AG04449 (cell line): Measurements from ENCODE around the gene GSK3B.
"Not testable (repeated sequence)": the region's sequence is repeated elsewhere in the genome, so short reads cannot be mapped to it uniquely, and the experiment has no call there.

Experiments
- CTCF ChIA-PET: fragments of 350-600 bp; formaldehyde crosslinking; extraction: SDS; loops from one replicate; lab custom pipeline; 2021; ENCODE audit warnings: antibody characterized with exemption; lab: Yijun Ruan, JAX
- POLR2A ChIA-PET: fragments of 400-600, 350-600 bp; formaldehyde crosslinking; extraction: SDS; loops from one replicate; lab custom pipeline; 2020; ENCODE audit warnings: antibody characterized with exemption, inconsistent platforms; lab: Yijun Ruan, JAX
- DNase-seq: peaks from one replicate; pipeline ENCODE4 v3.0.0-alpha.2; 2010; ENCODE audit warnings: low read depth, low spot score
- H3K4me3 ChIP-seq: 2 replicates; pipeline ENCODE4 v1.5.1; 2011; ENCODE audit warnings: low read depth, mild to moderate bottlenecking, control low read depth, low read length
- TF ChIP-seq, protein P1 (sequence below): IDR thresholded peaks from one replicate; pipeline ENCODE4 v1.5.1; 2011; ENCODE audit warnings: mild to moderate bottlenecking, moderate library complexity, low read length, control low read depth, inconsistent platforms; ENCODE audit not compliant: insufficient read depth; ENCODE audit errors: missing control alignments

GSK3B gene

DNA sequence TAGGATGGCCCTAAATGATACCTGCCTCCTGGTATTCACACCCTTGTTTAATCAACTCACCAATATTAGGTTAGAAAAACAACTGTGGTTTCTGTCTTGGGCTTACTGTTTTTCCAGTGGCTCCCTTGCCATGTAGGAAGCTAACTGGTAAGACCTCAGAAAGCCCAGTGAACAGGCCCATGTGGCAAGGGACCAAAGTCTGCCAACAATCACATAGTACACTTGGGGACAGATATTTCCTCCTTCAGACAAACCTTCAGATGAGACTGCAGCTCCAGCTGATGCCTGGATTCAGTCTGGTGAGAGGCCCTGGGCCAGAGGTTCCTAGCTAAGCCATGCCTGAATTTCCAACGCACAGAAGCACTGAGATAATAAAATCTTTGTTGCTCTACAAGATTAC, 96.1 kb downstream of the GSK3B start:
- TF ChIP-seq, protein P1, sequence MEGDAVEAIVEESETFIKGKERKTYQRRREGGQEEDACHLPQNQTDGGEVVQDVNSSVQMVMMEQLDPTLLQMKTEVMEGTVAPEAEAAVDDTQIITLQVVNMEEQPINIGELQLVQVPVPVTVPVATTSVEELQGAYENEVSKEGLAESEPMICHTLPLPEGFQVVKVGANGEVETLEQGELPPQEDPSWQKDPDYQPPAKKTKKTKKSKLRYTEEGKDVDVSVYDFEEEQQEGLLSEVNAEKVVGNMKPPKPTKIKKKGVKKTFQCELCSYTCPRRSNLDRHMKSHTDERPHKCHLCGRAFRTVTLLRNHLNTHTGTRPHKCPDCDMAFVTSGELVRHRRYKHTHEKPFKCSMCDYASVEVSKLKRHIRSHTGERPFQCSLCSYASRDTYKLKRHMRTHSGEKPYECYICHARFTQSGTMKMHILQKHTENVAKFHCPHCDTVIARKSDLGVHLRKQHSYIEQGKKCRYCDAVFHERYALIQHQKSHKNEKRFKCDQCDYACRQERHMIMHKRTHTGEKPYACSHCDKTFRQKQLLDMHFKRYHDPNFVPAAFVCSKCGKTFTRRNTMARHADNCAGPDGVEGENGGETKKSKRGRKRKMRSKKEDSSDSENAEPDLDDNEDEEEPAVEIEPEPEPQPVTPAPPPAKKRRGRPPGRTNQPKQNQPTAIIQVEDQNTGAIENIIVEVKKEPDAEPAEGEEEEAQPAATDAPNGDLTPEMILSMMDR, result no peak
- ChIA-PET CTCF (no interaction called here), POLR2A (no interaction called here)
- no peak for DNase-seq
- no peak overlapping the region for H3K4me3 ChIP-seq

DNA sequence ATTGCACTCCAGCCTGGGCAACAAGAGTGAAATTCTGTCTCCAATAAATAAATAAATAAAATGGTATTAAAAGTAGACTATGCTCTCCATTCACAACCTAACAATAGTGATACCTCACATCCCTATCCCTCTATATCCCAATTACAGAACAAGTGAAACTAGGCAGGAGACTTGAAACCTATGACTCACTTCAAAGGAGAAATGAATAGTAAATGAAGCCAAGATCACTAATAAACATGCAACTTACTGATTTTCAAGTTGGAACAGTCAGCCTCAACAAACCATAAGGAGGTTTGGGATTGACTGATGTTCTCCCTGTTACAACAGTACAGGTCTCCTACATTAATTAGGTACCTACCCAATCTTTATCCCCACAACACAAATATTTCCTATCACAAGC, 103.4 kb downstream of the GSK3B start:
- no peak overlapping the region for H3K4me3 ChIP-seq
- ChIA-PET POLR2A (no interaction called here), CTCF (no interaction called here)
- TF ChIP-seq, protein P1, result no peak
- no peak for DNase-seq

DNA sequence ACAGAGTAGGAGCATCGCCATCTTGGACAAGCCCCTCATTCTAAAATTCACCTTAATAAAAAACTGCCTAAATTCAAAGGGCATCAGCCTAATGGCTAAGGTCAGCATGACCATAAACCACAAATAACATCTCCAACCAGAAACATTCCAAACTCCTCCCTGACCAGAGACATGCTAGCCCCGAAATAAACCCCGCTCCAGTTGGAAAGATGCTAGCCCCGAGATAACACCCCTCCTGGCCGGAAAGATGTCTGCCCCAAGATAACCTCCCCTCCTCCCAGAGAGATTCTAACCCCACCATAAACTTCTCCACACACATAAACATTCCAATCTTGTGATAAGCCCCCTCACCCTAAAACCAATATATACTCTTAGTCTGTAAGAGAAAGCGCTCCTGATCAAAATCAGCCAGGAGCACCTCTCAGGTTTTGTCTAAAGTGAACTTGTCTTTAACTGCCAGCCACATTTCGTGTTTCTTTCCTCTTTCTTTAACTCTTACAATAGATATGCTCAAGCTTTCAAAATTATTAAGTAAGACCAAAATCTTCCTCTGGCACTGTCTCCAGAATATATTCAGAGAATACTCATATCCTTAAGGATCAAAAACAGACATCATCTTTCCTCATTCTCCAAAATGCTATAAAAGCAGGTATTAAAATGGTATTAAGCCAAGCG, 104.1 kb downstream of the GSK3B start:
- no peak overlapping the region for H3K4me3 ChIP-seq
- TF ChIP-seq, protein P1, result no peak
- ChIA-PET CTCF (interaction anchor here (0.6 kb wide), 1 partner anchor 64 kb away, joined by 3 read pairs; no protein-coding TSS in a partner anchor), POLR2A (no interaction called here)
- DNase-seq, result no peak

DNA sequence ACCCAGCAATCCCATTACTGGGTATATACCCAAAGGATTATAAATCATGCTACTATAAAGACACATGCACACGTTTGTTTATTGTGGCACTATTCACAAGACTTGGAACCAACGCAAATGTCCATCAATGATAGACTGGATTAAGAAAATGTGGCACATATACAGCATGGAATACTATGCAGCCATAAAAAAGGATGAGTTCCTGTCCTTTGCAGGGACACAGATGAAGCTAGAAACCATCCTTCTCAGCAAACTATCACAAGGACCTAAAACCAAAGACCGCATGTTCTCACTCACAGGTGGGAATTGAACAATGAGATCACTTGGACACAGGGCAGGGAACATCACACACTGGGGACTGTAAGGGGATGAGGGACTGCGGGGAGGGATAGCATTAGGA, 107.4 kb downstream of the GSK3B start:
- CTCF ChIA-PET, POLR2A ChIA-PET, DNase-seq, H3K4me3 ChIP-seq: not testable (repeated sequence)

DNA sequence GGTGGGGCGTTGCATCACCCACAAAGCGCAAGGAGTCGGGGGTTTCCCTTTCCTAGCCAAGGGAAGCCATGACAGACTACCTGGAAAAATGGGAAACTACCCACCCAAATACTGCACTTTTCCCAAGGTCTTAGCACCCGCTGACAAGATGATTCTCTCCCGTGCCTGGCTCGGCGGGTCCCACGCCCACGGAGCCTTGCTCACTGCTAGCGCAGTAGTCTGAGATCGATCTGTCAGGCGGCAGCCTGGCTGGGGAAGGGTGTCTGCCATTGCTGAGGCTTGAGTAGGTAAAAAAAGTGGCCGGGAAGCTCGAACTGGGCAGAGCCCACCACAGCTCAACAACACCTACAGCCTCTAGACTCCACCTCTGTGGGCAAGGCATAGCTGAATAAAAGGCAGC, 112.9 kb downstream of the GSK3B start:
- POLR2A ChIA-PET, result interaction anchor here (0.6 kb wide), 1 partner anchor 42 kb away, joined by 3 read pairs; no protein-coding TSS in a partner anchor
- CTCF ChIA-PET, result no interaction called here
- H3K4me3 ChIP-seq, result no peak overlapping the region
- no peak for DNase-seq
- TF ChIP-seq, protein P1, result no peak

DNA sequence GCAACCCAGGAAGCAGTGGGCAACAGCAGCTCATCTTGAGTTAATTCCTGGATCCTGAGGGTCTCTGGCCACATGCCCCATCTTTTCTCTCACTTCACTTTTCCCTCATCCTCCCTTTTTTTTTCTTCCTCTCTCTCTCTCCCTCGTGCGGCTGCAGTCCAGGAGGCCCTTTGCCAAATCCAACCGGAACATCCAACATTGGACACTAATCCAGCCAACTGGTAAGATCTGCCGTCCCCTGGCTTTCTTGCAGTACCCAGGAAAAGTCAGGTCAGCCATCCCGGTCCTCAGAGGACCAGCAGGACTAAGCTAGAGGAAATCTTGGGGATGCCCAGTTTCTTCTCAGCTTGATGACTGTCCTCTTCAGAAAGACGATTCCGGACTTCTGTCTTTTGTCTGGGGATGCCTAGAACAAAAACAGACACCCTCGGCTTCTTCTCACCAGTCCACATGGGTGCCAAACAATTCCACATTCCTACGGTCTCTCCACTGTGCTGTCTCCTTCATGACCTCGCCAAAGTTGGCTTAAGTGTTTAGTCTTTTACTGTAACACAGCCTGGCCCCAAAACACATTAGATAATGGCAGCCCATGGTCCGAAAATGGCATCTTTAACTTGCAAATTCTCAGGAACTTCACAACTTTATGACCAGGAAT, 115.6 kb downstream of the GSK3B start:
- no peak for DNase-seq
- ChIA-PET CTCF (no interaction called here), POLR2A (no interaction called here)
- no peak overlapping the region for H3K4me3 ChIP-seq
- TF ChIP-seq, protein P1, result no peak

DNA sequence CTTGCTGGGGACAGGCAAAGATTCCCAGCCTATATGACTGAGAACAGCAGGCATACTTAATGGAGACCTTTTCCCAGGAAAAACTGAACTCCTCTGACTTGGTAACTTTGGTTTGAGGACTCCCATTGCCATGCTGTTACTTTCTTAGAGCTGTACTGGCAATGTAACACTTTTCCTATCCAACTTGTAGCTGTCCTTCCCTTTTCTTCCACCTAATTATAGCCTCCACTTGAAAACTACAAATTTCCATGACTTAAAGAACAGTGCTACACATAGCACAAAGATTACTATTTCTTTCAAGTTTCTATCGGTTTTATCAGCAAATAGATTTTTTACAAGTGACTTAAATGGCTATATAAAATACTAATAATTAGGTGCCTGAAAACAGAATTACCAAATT, 116.9 kb downstream of the GSK3B start:
- ChIA-PET POLR2A (no interaction called here), CTCF (no interaction called here)
- no peak for DNase-seq
- no peak overlapping the region for H3K4me3 ChIP-seq
- TF ChIP-seq, protein P1, result no peak
